HG03108 (cell line): ENCODE measurements around the gene MYO3B.
"Not testable (repeated sequence)": the region's sequence is repeated elsewhere in the genome, so short reads cannot be mapped to it uniquely, and the experiment has no call there.

Experiments used
- ATAC-seq: cut with Tn5 transposase; IDR thresholded peaks from one replicate; pipeline ENCODE4 v1.9.1; 2021; ENCODE audit warnings: moderate library complexity; ENCODE audit not compliant: unreplicated experiment

The MYO3B gene

GRCh38 chr2:170462433-170463205 lies 284.7 kb downstream of the MYO3B start:
- no peak for ATAC-seq

GRCh38 chr2:170463206-170463537 lies 285.2 kb downstream of the MYO3B start:
- ATAC-seq: no peak

GRCh38 chr2:170464268-170464667 lies 286.3 kb downstream of the MYO3B start:
- ATAC-seq: no peak

GRCh38 chr2:170465241-170465640 lies 287.3 kb downstream of the MYO3B start:
- ATAC-seq: no peak

- no peak for ATAC-seq
Measured at GRCh38 chr2:170466632-170467031, 288.7 kb downstream of the MYO3B start.

GRCh38 chr2:170467568-170468422 lies 289.8 kb downstream of the MYO3B start:
- no peak for ATAC-seq

- no peak for ATAC-seq
Measured at GRCh38 chr2:170468557-170468956, 290.6 kb downstream of the MYO3B start.

GRCh38 chr2:170472498-170472897 lies 294.6 kb downstream of the MYO3B start:
- not testable (repeated sequence) for ATAC-seq

GRCh38 chr2:170475878-170476277 lies 297.9 kb downstream of the MYO3B start:
- ATAC-seq: no peak

GRCh38 chr2:170477630-170478029 lies 299.7 kb downstream of the MYO3B start:
- ATAC-seq: no peak

- ATAC-seq: no peak
Measured at GRCh38 chr2:170481201-170481600, 303.3 kb downstream of the MYO3B start.

GRCh38 chr2:170484552-170484951 lies 306.6 kb downstream of the MYO3B start:
- no peak for ATAC-seq

GRCh38 chr2:170485254-170486026 lies 307.5 kb downstream of the MYO3B start:
- ATAC-seq: no peak

- no peak for ATAC-seq
Measured at GRCh38 chr2:170486730-170487129, 308.8 kb downstream of the MYO3B start.

GRCh38 chr2:170488807-170489206 lies 310.9 kb downstream of the MYO3B start:
- ATAC-seq: no peak

- ATAC-seq: no peak
Measured at GRCh38 chr2:170492010-170492409, 314.1 kb downstream of the MYO3B start.

GRCh38 chr2:170493426-170494097 lies 315.6 kb downstream of the MYO3B start:
- no peak for ATAC-seq

- ATAC-seq: no peak
Measured at GRCh38 chr2:170495896-170496295, 317.9 kb downstream of the MYO3B start.

GRCh38 chr2:170498619-170499018 lies 320.7 kb downstream of the MYO3B start:
- no peak for ATAC-seq

GRCh38 chr2:170500104-170500503 lies 322.2 kb downstream of the MYO3B start:
- no peak for ATAC-seq

- ATAC-seq: no peak
Measured at GRCh38 chr2:170500770-170501169, 322.8 kb downstream of the MYO3B start.
